GM04504 (cell line): Measurements from ENCODE around the gene PPP2R3C.
"Not testable (repeated sequence)": the region's sequence is repeated elsewhere in the genome, so short reads cannot be mapped to it uniquely, and the experiment has no call there.

ENCODE experiments used
- DNase-seq: peaks from one replicate; pipeline ENCODE4 v3.0.0-alpha.2; 2012; ENCODE audit warnings: low read depth

PPP2R3C gene

DNA sequence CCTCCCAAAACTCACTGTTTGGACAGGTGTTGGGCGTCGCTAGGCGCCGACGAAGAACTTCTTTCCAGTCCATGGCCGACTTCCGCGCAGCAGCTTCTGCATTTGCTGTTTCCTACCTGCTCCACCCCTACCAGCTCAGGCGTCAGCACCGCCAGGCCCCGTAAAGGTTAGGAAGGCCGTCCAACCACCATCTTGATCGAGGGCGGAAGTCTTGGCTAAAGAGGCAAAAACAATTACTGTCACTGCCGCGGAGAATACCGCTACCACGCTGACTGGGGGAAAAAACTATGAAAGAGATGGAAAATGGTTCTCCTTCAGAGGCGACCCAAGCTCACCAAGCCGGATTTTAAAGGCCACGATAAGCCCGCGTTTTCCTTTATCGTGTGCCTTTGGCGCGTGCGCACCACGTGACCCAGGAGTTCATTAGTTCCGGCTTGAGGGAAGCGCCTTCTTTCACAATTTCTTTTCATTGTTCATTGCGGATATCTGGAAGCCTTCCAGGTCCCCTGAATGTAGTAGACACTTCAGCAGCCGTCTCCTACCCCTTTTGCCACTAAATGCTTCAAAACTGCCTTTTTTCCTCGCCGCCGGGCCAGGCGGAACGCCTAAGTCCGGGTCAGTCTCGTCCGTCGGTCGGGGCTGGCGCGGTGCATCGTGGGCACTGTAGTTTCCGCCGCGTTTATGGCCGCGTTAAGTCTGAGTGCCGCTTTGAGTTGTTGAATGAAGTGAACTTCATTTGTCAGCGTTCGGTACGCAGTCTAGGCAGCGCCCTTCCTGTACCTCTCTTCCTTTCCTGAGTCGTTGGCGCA lies at the start of gene PPP2R3C, which contains the start of gene PRORP:
TSS of gene PPP2R3C (minus strand) at position 104 of the 809 bp plus-strand sequence. CDS start at position 73, 31 bp downstream.
TSS of gene PRORP (plus strand) at position 666 of the 809 bp plus-strand sequence. CDS start 694 bp downstream, outside the sequence.
- peak; percentile 80 for DNase-seq

DNA sequence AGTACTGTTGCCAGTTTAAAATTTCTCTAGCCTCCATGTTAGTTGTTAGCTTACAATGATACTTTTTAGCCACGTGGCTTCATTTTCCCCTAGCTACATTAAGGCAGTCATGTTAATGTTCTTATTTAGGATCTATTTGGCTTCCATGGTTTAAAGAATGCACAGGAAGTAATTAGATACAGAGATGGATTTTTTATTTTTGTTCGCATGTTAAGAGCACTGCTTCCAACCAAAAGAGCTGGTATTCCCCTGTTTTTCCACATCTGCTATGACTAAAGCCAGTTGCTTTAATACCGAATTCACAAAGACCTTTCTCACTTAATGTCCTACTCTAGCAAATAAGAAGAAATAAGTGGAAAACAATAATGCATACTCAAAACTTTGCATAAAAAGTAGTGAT lies 45.7 kb upstream of the PPP2R3C start:
- no peak for DNase-seq

DNA sequence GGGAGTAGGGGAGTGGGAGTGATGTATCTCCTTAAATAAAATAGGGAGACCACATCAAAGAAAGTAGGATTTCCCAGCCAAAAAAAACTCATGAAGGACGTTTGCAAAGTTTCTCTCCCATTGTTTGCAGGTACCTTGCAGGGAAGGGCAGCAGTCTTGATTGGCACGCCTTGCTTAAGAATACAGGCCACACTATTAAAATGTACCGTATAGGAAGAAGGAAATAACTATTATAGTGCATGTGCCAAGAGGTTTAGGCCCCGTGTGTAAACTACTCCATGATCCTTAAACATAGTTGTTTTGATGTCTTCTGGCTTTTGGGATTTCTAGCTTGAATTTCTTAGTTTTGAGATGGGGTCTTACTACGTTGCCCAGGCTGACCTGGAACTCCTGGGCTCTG lies 43.1 kb upstream of the PPP2R3C start:
- DNase-seq: no peak

DNA sequence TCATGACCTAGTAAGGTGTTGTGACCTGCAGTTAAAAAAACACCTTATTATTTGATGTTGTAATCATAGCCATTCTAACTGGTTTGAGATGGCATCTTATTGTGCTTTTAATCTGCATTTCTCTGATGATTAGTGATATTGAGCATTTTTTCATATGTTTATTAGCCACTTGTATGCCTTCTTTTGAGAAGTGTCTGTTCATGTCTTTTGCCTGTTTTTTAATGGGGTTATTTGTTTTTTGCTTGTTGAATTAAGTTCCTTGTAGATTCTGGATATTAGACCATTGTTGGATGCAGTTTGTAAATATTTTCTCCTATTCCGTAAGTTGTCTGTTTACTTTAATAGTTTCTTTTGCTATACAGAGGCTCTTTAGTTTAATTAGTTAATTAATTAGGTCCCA lies 41.6 kb upstream of the PPP2R3C start:
- no peak for DNase-seq

DNA sequence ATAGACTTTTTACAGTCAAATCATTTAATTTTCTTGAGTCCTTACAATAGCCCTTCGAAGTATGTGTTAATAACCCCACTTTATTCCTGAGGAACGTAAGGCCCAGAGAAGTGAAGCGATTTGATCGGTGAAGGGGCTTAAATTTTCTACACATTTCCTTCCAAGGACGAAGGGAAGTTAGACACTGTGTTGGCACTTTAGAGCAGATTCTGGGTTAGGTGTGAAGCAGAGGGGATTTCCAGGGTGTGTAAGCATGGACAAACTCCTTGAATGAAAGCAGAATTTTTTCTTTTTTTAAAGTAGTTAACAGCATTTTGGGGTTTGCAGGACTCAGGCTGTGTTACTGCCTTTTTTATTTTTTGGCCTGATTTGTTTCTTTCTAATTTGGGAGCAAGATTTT lies 39.4 kb upstream of the PPP2R3C start:
- DNase-seq: no peak

DNA sequence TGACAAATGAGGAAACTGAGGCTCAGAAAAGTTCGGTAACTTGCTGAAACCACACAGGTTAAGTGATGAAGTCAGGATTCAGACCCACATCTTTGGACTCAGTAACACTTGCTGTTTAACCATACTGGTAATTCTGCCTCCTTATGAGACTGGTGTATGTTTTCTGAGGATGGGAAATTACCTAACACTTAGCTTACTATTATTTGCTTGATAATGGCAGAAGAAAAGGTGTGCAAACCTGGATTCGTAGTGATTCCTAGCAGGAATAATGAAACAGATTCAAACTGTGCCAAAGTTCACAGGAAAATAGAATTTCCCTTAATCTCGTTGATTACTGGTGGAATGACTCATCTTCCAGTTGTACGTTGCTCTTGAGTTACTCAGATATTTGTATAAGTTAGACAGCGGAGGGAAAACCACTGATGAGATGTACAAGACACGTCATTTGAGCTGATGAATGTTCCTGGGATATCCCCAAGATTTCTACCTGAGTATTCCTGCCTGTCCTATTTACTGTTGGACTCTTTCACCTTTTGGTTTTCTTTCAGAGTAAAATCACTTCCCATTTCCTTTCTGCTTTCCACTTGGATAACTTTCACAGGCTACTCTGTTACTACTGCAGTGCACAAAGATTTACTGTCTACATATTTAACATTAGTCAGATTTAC lies 38.1 kb upstream of the PPP2R3C start:
- DNase-seq: peak; percentile 54

DNA sequence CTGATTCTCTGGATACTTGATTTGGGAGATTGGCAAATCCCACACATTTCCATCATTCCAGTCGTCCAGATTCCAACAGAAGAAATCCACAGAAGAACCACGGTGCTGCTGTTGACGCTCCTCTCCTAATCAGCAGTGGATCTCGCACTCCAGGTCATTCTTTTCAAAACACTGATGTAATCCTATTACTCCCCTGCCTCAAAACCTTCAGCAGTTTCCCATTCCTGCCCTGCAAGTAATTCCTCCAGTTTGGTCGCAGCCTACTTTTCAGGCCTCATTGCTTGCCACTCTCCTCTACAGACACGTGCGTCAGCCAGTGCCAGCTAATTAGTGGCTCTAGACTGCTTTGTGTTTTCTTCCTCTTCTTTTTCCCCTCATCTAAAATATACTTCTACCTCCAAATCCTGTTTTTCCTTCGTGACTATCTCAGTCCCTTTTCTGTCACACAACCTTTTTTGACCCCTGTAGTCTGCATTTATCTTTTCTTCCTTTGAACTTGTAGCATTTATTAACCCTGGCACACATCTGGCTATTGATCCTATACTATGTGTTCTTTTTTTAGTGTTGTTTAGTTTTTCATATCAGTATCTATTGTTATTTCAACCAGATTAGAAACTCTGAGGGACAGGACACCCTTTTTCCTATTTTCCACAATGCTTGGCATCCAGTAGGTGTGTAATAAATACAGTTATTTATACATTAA lies 37.3 kb upstream of the PPP2R3C start:
- no peak for DNase-seq

DNA sequence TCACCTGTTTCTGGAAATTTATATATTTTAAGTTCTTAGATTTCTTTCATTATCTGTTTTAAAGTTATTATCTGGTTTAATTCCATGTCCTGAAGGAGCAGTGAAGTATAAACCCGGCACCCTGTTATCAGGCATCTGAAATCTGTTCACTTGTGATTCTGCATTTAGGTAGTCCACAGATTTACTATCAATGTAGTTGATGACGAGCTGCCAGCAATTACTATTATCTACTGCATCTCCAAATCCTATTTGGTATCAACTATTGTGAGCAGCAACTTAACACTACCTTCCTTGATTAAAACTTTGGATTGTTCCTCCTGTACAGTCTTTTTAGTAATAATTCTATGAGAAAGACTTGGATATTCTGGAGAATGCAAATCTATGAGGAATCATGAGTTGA lies 36.7 kb upstream of the PPP2R3C start:
- DNase-seq: no peak

DNA sequence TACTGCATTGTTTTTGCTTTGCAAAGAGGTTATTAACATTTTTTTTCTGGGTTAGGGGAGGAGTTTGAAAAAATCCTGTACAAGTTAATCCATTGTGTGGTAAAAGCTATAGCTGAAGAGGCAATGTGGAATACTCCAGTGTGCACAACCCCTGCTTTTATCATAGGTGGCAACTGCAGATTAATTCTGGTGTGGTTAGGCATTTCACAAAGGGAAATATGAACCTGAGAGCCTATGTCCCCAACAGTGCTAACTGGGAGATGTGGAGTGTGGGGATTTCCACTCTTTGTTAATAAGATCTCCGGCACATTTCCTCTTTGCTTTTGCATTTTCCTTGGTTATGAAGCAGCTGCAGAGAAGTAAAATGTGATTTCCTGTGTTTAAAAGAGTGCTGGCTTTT lies 34.2 kb upstream of the PPP2R3C start:
- DNase-seq: no peak

DNA sequence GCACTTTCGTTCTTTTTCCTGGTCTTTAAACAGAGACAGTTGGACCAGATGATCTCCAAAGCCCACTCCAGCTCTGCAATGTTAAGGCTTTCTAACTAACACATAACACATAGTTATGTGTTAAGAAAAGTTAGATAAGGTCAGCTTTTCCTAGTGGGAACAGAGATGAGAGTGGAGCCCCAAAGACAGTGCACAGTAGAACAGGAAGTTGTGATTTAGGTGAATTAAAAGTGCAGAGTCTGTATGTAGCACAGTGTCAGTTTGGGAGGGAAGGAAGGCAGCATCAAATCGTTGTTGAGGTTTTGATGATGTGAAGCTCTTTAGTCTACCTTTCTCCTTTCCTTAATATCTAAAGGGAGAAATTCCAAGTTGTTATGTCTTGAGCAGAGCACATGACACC lies 32.2 kb upstream of the PPP2R3C start:
- DNase-seq: no peak

DNA sequence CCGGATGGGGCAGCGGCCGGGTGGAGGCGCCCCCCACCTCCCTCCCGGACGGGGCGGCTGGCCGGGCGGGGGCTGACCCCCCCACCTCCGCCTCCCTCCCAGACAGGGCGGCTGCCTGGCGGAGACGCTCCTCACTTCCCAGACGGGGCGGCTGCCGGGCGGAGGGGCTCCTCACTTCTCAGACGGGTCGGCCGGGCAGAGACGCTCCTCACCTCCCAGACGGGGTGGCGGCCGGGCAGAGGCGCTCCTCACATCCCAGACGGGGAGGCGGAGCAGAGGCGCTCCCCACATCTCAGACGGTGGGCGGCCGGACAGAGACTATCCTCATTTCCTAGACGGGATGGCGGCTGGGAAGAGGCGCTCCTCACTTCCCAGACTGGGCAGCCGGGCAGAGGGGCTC lies 30.7 kb upstream of the PPP2R3C start:
- DNase-seq: not testable (repeated sequence)

DNA sequence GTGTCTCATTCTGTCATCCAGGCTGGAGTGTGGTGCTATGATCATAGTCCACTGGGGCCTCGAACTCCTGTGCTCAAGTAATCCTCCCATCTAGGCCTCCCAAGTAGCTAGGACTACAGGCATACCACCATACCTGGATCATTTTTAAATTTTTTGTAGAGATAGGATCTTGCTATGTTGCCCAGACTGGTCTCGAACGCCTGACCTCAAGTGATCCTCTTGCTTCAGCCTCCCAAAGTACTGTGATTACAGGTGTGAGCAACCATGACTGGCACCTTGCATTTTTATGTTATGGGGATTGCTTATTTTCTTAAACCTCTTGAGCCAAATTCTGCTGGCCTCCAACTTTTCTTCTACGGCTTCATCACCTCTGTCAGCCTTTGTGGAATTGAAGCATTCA lies 27.4 kb upstream of the PPP2R3C start:
- DNase-seq: no peak

DNA sequence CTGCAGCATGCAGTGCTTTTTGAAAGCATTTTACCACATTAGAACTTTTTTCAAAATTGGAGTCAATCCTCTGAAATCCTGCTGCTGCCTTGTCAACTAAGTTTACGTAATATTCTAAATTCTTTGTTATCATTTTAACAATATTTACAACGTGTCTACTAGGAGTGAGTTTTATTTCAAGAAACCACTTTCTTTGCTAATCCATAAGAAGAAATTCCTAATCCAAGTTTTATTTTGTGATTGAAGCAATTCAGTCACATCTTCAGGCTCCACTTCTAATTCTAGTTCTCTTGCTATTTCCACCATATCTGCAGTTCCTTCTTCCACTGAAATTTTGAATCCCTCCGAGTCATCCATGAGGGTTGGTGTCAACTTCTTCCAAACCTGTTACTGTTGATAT lies 25.9 kb upstream of the PPP2R3C start:
- no peak for DNase-seq

DNA sequence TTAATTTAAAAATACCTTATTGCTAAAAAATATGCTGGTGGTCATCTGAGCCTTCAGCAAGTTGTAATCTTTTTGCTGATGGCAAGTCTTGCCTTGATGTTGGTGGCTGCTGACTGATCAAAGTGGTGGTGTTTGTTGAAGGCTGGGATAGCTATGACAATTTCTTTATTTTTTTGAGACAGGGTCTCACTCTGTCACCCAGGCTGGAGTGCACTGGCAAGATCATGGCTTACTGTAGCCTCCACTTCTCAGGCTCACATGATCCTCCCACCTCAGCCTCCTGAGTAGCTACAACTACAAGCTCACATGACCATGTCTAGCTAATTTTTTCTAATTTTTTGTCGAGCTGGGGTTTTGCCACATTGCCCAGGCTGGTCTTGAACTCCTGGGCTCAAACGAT lies 25.4 kb upstream of the PPP2R3C start:
- no peak for DNase-seq

DNA sequence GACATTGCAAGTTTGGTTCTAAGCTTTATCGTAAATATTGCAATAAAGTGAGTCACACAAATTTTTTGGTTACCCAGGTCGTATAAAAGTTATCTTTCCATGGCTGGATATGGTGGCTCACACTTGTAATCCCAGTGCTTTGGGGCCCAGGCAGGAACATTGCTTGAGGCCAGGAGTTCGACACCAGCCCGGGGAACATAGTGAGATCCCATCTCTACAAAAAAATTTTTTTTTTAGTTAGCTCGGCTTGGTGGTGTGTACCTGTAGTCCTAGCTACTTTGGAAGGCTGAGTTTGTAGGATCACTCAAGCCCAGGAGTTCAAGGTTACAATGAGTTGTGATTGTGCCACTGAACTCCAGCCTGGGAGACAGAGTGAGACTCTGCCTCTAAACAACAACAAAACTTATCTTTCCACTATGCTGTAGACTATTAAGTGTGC lies 24.9 kb upstream of the PPP2R3C start:
- no peak for DNase-seq

DNA sequence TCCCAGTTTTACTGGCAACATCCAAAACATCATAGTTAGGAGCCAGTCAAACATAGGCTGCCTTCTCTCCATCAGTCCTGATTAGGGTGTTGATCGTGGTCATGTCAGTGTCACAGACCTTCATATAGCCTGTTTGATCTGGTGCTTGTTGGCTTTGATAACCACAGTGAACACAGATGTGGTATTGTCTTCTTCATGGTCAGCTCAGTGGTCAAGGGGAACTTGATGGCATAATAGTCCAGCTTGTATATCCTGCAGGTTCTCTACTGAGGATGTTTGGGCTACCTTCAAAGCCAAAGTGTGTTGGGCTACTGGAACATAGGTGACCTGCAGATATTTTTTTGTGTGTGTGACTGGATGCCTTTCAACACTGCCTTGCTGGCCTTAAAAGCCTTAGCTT lies 22.2 kb upstream of the PPP2R3C start:
- DNase-seq: no peak

DNA sequence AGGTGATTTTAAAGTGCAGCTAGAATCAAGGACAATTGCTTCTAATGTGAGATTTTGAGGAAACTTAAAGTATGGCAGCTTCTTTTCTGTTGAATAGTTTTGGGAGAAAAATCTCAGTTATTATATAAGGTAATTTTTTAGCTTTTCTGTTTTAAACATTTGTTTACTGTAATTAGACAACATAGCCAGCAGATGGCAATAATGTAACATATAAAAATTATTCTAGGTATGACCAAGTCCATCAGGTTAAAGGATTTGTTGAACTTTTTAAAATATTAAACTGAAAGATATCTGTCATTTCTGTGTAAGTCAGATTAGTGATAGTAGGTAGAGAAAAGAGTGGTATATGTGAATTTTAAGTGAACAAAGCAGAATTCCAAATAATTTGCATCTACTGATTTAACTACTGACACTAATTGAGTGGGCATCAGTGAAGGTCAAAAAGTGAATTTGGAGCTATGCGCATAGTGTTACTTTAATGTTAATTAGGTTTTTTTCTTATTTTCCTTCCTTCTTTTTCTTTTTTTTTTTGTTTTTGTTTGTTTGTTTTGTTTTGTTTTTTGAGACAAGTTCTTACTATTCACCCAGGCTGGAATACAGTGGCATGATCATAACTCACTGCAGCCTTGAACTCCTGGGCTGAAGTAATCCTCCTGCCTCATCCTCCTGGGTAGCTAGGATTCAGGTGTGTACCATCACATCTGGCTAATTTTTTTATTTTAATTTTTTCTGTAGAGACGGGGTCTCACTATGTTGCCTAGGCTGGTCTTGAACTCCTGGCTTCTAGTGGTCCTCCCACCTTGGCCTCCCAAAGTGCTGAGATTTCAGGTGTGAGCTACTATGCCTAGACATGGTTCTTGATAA lies 19.2 kb upstream of the PPP2R3C start:
- DNase-seq: no peak

DNA sequence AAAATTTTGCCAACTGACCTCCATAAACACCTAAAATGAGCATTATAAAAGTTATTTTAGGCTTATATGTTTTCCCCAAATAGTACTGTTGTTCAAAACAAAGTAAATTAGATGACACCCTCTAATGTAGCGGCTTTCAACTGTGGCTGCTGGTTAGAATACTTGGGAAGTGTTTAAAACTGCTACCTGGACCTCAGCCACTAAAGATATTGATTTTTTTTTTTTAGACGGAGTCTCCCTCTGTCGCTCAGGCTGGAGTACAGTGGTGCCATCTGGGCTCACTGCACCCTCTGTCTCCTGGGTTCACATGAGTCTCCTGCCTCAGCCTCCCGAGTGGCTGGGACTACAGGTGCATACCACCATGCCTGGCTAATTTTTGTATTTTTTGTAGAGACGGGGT lies 16.8 kb upstream of the PPP2R3C start:
- no peak for DNase-seq

DNA sequence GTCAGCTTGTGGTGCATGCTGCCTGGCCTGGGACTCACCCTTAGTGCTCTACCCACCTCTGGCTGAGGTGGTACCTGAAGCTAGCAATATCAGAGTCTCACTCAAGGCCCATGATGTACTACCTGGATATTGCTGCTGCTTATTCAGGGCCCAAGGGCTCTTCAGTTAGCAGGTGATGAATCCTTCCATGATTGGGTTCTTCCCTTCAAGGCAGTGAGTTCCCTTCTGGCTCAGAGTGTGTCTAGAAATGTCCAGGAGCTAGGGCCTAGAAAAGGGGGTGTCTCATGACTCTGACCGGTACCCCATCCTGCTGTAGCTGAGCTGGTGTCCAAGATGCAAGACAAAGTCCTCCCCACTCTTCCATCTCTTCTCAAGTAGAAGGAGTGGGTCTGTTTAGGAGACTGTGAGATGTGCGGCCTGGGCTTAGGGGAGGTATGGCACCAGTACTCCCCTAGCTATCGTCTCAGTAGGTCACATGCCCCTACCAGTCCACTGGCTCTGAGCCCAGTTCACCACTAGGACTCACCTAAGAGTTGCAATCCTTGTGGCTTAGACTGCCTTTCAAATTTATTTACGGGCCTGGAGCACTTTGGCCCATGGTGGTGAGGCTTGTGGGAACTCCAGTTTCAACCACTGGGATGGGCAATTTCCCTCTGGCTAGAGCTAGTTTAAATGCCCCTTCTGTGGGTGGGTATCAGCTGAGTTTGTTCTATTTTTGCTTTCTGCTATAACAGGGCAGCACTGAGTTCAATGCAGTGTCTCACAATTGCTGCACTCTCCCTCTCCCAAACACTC lies 12.7 kb upstream of the PPP2R3C start:
- no peak for DNase-seq

DNA sequence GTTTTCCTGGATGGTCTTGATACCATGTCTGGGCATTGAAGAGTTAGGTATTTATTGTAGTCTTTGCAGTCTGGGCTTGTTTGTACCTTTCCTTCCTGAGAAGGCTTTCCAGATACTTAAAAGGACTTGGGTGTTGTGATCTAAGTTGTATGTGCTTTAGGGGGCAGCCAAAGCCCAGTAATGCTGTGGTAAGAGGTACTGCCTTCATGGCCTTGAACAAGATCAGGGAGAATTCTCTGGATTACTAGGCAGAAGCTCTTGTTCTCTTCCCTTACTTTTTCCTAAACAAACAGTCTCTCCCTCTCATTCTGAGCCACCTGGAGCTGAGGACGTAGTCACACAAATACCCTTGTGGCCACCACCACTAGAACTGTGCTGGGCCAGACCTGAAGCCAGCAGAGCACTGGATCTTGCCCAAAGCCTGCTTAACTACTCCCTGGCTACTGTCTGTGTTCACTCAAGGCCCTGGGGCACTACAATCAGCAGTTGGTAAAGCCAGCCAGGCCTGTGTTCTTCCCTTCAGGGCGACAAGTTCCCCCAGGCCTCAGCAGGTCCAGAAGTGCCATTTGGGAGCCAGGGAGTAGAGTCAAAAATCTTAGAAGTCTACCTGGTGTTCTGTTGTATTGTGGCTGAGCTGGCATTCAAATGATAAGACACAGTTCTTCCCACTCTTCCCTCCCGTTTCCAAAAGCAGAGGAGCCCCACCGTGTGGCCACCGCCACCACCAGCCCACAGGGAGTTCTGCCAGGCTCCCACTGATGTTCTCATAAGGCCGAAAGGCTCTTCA lies 11.9 kb upstream of the PPP2R3C start:
- DNase-seq: no peak
